Endothelial cell of umbilical vein (primary cell): ENCODE data around the gene NACA. TPM values are rescaled to one million over a fixed set of nuclear protein-coding genes. Genes with fewer than 3 reads are reported as not detected.

ENCODE experiments used
- BruUV-seq: library from RNA; stranded (reverse); fragments of 400-500 nt; replicated peaks from 2 replicates; lab custom pipeline; 2021; lab: Mats Ljungman, UMichigan
- CTCF ChIA-PET: fragments of 300-600, 350-600 bp; sonication (Branson Sonifier 250); formaldehyde crosslinking; loops from one replicate; lab custom pipeline; 2021; ENCODE audit warnings: antibody characterized with exemption, inconsistent platforms; lab: Charles Lee
- POLR2A ChIA-PET: fragments of 300-600, 350-600 bp; sonication (Branson Sonifier 250); formaldehyde crosslinking; loops from one replicate; lab custom pipeline; 2021; ENCODE audit warnings: antibody characterized with exemption, inconsistent platforms; lab: Charles Lee
- DNase-seq: peaks from one replicate; pipeline ENCODE4 v3.0.0-alpha.2; 2011; ENCODE audit warnings: low read depth, low spot score
- FAIRE-seq: peaks from 2 replicates; lab custom pipeline; 2011; peaks lifted over from hg19 to GRCh38; lab: Jason Lieb, UNC
- H2AFZ ChIP-seq: 2 replicates; pipeline ENCODE4 v1.6.0; 2012; ENCODE audit warnings: low read depth, low read length, control low read depth, inconsistent platforms
- H3K27ac ChIP-seq: 2 replicates; pipeline ENCODE4 v1.5.1; 2011; ENCODE audit warnings: low read depth, mild to moderate bottlenecking, control low read depth, low read length, moderate library complexity; ENCODE audit not compliant: insufficient read depth
- H3K27me3 ChIP-seq, 2 experiments: 2 replicates each; pipeline versions ENCODE4 v1.6.0 to v1.6.1; 2011; ENCODE audit warnings: low read length in 2 of 2, mixed read lengths in 1 of 2; ENCODE audit not compliant: control insufficient read depth in 2 of 2, insufficient read depth in 2 of 2
- H3K36me3 ChIP-seq, 2 experiments: 2 replicates in 1 of 2; 3 replicates in 1 of 2; pipeline ENCODE4 v1.5.1; 2011; ENCODE audit warnings: low read length in 2 of 2, mild to moderate bottlenecking in 1 of 2, moderate library complexity in 1 of 2; ENCODE audit not compliant: control insufficient read depth in 2 of 2, insufficient read depth in 2 of 2; ENCODE audit errors: extremely low read depth in 1 of 2
- H3K4me1 ChIP-seq: 3 replicates; pipeline ENCODE4 v1.5.1; 2011; ENCODE audit warnings: mild to moderate bottlenecking, low read length; ENCODE audit not compliant: control insufficient read depth, insufficient read depth; ENCODE audit errors: extremely low read depth
- H3K4me2 ChIP-seq: 2 replicates; pipeline ENCODE4 v1.6.1; 2011; ENCODE audit warnings: low read length, control low read depth, mixed read lengths; ENCODE audit not compliant: insufficient read depth
- H3K4me3 ChIP-seq, 3 experiments: fragments of 200-600 bp in 1 of 3; sonication (generic), shearing (Covaris generic) in 1 of 3; replicated peaks in 1 of 3; 2 replicates each; pipeline ENCODE4 v1.5.1; 2011 to 2016; ENCODE audit warnings: control low read depth in 3 of 3, low read length in 3 of 3, mild to moderate bottlenecking in 2 of 3, inconsistent platforms in 1 of 3, low read depth in 1 of 3, moderate library complexity in 1 of 3; ENCODE audit not compliant: insufficient read depth in 1 of 3
- H3K79me2 ChIP-seq: 2 replicates; pipeline ENCODE4 v1.6.0; 2012; ENCODE audit warnings: low read length, inconsistent platforms; ENCODE audit not compliant: control insufficient read depth, insufficient read depth
- H3K9ac ChIP-seq: replicated peaks from 2 replicates; pipeline ENCODE3; 2011; ENCODE audit warnings: low read length, control low read depth; ENCODE audit not compliant: insufficient read depth; ENCODE audit errors: extremely low read depth
- H3K9me1 ChIP-seq: replicated peaks from 3 replicates; pipeline ENCODE4 v1.6.0; 2011; ENCODE audit warnings: mild to moderate bottlenecking, low read length; ENCODE audit not compliant: control insufficient read depth, insufficient read depth; ENCODE audit errors: extremely low read depth
- H3K9me3 ChIP-seq: replicated peaks from 2 replicates; pipeline ENCODE4 v1.5.1; 2012; ENCODE audit warnings: low read length, inconsistent platforms; ENCODE audit not compliant: control insufficient read depth, insufficient read depth
- H4K20me1 ChIP-seq: replicated peaks from 2 replicates; pipeline ENCODE3; 2011; ENCODE audit warnings: mild to moderate bottlenecking, low read length; ENCODE audit not compliant: control insufficient read depth, insufficient read depth; ENCODE audit errors: extremely low read depth
- CTCF ChIP-seq, 2 donors: IDR thresholded peaks; 1 replicate in 1 of 2; 2 replicates in 1 of 2; pipeline ENCODE4 v1.5.1; 2011; ENCODE audit warnings: low read length in 2 of 2, mild to moderate bottlenecking in 2 of 2, moderate library complexity in 2 of 2, control low read depth in 1 of 2, inconsistent platforms in 1 of 2, low read depth in 1 of 2; ENCODE audit not compliant: insufficient read depth in 1 of 2; ENCODE audit errors: extremely low read depth in 1 of 2
- EZH2 ChIP-seq: IDR thresholded peaks from 2 replicates; pipeline ENCODE4 v1.6.1; 2012; ENCODE audit warnings: borderline replicate concordance, low read depth, mild to moderate bottlenecking, moderate library complexity, low read length, inconsistent platforms; ENCODE audit not compliant: severe bottlenecking
- FOS ChIP-seq: IDR thresholded peaks from 2 replicates; pipeline ENCODE4 v1.6.1; 2011; ENCODE audit warnings: mild to moderate bottlenecking, low read length, moderate library complexity, borderline replicate concordance; ENCODE audit not compliant: insufficient read depth
- GATA2 ChIP-seq: IDR thresholded peaks from 2 replicates; pipeline ENCODE4 v1.7.0; 2011; ENCODE audit warnings: low read depth, mild to moderate bottlenecking, moderate library complexity, mixed read lengths, low read length; ENCODE audit not compliant: insufficient read length, insufficient read depth
- JUN ChIP-seq: IDR thresholded peaks from 2 replicates; pipeline ENCODE4 v1.6.1; 2011; ENCODE audit warnings: borderline replicate concordance, low read depth; ENCODE audit not compliant: insufficient read length, insufficient read depth
- POLR2A ChIP-seq: IDR thresholded peaks from 2 replicates; pipeline ENCODE4 v1.6.1; 2012; ENCODE audit warnings: low read depth, mild to moderate bottlenecking, control low read depth, low read length
- dilution Hi-C: fragments of 300-500 bp; cut with MboI; formaldehyde crosslinking; loops from one replicate; pipeline ENCODE4 v1.15.0; 2019; ENCODE audit warnings: low sequenced_read_pairs; ENCODE audit not compliant: extremely low pct_ligation_motif_present
- intact Hi-C: fragments of 100-400 bp; cut with micrococcal nuclease; formaldehyde crosslinking; loops from one replicate; pipeline ENCODE4 v1.10.0; 2022
- polyA plus RNA-seq, 4 experiments: library from polyadenylated mRNA; depleted of rRNA in 3 of 4; stranded (reverse) in 3 of 4; unstranded in 1 of 4; fragments of >200 nt; gene quantifications; 2 replicates each; pipeline versions ENCODE4 v1.2.1 to v1.2.3, GENCODE V29; 2011 to 2012; ENCODE audit warnings: missing spikeins in 1 of 4
- total RNA-seq: library from RNA; stranded (reverse); gene quantifications from 2 replicates; pipeline ENCODE4 v1.2.3, GENCODE V29; 2021

Gene NACA
- total and polyA plus RNA-seq, 2 donors (not counting 3 experiments of a cell fraction or from before 2014, with no cell fraction given): 260 to 892 TPM

- Histone ChIP-seq H3K27ac (no peak overlapping the region), H3K9ac (peak overlapping the region; percentile 9), H3K9me1 (no peaks in the 10 kb centered on the region), H3K9me3 (no peaks in the 10 kb centered on the region), H3K27me3 (no peaks in the 10 kb centered on the region), H3K4me1 (no peaks in the 10 kb centered on the region), H3K79me2 (peaks cover 99% of the 10 kb centered on the region), H3K4me2 (no peak overlapping the region), H2AFZ (no peak overlapping the region), H3K36me3 (peaks cover 4 to 8% of the 10 kb centered on the region in 2 experiments), H3K4me3 (no peak overlapping the region), H4K20me1 (peaks cover 11% of the 10 kb centered on the region)
- FAIRE-seq (no peak), DNase-seq (no peak)
- TF ChIP-seq GATA2: no peak
- TF ChIP-seq FOS: no peak
- TF ChIP-seq POLR2A: no peak
- TF ChIP-seq CTCF (IDR thresholded peaks at IDR 0.05; ENCODE audit: extremely low read depth in 1 of 2, insufficient read depth in 1 of 2, low read depth in 1 of 2, low read length in 2 of 2): no peak
- no peak for TF ChIP-seq EZH2
- TF ChIP-seq JUN: no peak
- no TSS peak for BruUV-seq
- intact Hi-C loops (no loop called here), dilution Hi-C loops (no loop called here)
- POLR2A ChIA-PET: no interaction called here
- CTCF ChIA-PET: interaction anchor here (1.8 kb wide), 1 partner anchor 41 kb away, joined by 9 read pairs; no protein-coding TSS in a partner anchor
Observed at GRCh38 chr12:56677680-56678079, 47.4 kb downstream of the NACA start.
